GM18870 (cell line): ENCODE measurements around the gene KRTAP10-2.

Experiments
- ATAC-seq: cut with Tn5 transposase; IDR thresholded peaks from one replicate; pipeline ENCODE4 v1.9.1; 2021; ENCODE audit warnings: moderate library complexity; ENCODE audit not compliant: unreplicated experiment

KRTAP10-2 gene

DNA sequence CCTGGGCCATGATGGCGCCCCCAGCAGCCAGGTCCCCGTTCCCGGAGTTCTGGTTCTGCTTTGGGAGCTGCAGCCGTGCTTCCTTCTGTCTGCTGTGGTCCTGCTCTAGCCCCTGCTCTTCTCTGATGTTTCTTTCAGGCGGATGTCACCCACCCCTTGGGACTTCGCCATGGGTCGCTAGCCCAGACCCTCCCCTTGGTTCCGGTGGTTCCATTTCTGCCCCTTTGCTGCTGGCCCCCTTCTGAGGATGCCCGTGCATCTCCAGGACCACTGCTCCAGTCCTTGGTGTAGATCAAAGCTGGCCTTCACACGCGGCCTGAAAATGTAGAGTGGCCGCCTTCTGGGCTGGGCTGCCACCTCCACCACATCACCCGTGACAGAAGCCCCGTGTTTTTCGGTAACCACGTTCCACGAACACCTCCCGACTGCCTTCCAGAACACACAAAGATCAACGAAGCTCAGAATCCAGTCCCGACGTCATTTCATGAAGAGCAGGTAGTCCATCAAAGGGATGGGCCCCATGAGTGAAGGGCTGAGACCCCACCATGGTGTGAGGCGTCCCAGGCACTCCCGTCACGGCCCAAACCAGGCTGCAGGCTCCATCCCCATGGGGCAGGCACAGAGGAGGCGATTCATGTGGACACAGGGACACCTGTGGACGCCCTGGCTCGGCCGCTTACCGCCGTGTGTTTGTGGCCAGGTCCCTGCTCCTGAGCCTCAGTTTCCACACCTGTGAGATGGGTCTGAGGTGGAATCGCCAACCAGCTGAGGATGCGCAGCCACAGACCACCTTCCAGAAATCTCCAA lies 35.7 kb downstream of the KRTAP10-2 start:
- ATAC-seq, result no peak

DNA sequence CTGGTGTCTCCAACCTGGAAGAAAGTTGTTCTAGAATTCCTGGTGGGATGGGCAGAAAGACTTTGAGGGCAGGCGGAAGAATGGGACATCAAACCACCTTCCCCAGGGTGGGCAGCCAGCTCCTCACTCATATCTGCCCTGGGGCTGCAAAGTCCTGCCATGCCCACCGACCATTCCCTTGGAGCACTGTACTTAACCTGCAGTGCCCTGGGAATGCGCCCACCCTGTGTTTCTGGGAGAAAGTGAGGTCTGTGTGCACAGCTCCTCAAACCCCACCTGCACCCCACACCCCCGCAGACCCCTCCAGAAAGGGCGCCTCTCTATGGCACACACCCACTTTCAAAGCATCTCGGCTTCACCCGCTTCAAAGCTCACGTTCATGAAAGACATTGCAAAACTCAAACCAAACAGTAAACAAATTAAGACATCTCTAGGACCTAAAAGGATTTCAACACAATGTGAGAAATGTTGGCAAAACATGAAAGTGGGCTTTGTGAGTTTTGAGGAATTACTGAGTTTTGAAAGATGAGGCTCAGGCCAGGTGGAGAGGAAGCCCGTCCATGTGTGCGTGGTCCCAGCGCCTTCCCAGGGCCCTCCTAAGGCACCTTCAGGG lies 36.5 kb downstream of the KRTAP10-2 start:
- no peak for ATAC-seq

DNA sequence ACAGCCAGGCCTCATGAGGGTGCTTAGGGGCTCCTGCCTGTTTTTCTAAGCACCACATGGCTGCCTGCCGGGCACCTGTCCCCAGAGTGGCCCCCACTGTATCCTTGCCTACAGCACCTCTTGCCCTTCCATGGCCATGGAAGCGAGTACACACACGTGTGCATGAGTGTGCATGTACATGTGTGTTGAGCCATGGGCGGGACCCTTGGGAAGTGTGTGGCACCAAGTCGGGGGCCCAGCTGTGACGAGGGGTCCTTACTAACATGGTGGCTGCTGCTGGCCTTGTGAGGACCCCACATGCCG lies 37.1 kb downstream of the KRTAP10-2 start:
- ATAC-seq, result no peak

DNA sequence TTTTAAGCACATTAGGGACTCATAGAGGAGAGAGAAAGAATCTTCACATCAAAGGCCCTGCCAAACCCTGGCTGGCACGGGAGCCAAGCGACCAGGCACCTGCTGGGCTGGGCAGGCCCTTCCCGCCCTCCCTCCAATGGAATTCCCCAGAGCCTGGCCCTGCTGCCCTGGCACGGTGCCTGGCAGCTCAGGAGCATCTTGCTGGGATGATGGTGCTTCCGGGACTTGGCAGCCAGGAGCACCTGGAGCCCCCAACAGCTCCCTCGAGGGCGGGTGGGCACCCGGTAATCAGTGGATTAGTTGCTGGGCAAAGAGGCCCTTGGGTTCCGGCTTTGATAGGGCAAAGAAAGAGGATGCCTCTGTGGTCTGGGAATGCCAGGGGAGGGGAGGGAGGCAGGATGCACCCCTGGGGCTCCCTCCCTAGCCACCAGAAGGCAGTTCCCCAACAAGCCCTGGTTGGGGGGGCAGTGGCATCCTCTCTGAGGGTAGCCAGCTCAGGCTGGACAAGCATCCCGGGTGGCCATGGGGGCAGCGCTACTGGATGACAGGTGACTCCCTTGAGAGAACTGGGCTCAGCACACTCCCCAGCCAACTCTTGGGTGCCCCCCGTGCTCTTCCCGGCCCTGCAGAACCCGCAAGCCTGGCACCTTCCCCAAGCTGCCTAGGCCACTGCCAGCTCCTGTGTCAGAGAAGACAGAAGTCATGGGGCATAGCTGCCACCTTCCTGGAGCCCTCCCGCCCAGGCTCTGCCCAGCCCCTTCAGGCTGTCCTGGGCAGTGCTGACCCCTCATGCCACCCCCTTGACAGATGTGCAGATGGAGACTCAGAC lies 37.7 kb downstream of the KRTAP10-2 start:
- ATAC-seq, result no peak

DNA sequence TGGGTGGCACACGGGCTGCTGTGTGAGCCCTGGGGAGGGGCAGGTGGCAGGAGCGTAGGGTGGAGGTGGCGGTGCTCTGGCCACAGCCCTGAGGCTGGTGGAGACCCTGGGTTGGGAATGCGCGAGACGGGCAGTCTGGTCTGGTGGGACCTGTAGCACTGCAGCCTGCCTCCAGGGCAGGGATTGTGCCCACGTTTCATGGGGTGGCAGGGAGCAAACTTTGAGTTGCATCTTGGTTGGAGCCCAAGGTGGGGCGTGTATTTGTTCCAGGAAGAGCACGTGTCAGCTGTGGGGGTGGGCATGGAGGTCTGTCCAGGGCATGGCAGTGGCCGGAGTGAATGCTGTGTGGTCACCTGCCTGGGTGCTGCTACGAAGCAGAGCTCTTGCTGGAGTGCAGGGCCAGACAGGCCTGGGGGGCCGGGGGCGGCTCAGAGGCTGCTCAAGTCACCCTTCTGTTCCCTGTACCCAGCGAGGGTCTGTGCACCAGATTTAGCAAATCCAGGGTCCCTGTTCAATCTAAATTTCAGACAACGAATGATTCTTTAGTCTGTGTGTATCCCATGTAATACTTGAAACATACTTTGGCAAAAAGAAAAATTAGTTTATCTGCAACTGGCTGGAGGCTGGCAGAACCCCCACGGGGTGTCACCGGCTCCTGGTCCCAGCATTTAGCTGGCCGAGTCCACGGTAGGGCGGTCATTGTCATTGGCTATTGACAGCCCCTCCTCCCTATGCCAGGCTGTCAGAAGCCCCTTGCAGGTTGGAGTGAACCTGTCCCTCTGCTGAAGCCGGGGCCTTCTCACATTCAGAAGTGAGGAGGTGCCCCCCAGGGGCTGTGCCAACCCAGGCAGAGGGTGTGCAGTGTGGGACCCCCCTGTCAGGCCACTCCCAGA lies 38.6 kb downstream of the KRTAP10-2 start:
- ATAC-seq, result no peak

DNA sequence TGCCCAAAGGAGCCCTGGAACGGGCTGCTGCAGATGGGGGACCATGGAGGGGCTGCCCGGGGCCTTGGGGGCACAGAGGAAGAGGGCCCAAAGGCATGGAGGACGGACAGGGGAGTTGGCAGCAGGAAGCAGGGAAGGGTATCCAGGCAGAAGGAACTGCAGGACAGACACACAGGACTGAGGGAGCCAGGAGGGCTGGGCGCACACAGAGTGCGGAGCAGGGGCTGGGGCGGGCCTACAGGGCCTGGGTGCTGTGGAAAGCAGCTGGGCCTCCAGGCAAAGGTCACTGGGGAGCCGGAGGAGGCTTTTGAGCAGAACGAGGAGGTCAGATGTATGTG lies 39.4 kb downstream of the KRTAP10-2 start:
- ATAC-seq, result no peak

DNA sequence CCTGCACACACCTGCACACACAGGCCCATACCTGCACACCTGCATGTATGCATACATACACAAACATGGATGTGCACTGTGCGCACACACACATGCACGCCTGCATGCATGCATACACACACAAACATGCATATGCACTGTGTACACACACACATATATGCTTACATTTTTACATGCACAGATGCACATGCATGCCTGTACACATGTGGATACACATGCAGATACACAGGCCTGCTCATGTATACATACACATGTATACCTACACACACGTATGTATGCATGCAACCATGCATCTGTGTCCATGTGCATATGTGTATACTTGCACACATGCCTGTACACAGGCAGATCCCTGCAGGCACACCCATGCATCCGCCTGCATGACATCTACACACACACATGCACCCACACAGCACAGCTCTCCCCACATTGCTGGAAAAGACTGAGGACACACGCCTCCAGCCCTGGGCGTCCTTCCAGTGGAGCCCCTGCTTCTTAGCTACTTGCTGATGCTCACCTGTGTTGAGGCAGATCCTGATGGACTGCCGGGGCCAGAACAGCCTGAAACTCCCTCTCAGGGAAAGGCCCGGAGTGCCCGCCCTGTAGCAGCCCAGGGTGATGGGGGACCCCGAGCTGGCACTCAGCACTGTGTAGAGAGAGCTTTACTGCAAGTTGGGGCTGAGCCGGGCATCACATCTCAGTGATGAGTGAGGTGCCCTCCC lies 39.9 kb downstream of the KRTAP10-2 start:
- no peak for ATAC-seq

DNA sequence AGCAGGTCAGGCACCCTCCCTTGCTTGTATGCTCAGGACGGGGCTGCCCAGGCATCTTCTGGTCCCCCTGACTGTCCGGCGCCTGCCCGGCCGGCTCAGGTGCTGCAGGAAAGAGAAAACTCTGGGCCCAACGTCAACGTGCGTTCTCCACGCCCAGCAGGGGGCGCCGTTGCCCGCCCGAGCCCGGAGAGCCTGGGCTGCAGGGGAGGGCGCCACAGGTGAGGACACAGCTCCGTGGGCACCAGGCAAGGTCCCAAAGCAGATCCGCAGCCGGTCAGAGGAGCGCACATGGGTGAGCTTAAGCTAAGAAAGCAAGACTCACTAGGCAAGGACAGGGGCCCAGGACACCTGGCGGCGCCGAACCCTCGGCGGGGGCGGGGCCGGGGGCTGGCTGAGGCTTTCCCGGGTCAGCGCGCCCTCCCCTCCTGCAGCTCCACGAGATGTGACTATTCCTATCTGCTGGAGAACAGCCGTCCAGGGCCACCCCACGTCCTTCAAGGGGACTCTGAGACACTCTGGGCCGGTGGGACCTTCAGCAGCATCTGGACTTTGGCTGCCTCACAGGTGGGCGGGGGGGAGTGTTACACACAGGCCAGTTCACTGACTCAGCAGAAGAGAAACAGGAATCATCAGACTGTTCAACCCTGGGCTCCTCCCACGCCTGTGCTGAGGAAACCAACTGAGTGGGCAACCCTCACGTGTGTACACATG lies 40.6 kb downstream of the KRTAP10-2 start:
- ATAC-seq, result no peak

DNA sequence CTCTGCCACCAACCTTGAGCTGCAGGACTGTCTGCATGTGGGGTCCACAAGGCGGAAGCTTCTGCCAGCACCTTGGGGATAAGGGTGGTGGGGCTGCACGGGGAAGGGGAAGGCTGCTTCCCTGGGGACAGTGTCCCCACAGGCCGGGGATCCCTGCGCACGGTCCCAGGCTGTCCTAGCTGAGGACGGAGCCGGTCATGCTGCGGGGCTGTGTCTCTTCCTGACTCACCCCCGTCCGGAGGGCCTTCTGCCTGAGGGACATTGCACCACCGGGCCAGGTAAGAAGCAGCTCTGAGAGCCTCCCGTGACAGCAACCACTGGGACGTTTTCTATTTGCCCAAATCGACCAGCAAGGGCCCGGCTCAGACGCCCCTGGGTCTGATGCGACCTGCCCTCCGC lies 41.2 kb downstream of the KRTAP10-2 start:
- no peak for ATAC-seq

DNA sequence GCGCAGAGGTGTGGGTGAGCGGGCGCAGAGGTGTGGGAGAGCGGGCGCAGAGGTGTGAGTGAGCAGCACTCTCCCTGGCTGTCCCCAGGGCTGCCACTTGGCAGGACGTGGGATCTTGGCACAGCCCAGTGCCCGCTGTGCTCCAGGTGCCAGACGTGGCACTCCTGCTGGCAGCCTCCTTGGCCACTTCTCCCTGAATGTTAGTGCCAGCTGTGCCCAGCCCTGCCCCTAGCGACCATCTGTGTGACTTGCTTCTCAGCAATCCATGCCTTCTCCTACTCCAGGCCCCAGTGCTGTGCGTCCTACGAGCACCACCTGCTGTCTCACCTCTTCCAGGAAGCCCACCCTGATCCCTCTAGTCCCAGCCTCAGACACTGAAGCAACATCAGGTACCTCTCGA lies 41.8 kb downstream of the KRTAP10-2 start:
- ATAC-seq, result no peak

DNA sequence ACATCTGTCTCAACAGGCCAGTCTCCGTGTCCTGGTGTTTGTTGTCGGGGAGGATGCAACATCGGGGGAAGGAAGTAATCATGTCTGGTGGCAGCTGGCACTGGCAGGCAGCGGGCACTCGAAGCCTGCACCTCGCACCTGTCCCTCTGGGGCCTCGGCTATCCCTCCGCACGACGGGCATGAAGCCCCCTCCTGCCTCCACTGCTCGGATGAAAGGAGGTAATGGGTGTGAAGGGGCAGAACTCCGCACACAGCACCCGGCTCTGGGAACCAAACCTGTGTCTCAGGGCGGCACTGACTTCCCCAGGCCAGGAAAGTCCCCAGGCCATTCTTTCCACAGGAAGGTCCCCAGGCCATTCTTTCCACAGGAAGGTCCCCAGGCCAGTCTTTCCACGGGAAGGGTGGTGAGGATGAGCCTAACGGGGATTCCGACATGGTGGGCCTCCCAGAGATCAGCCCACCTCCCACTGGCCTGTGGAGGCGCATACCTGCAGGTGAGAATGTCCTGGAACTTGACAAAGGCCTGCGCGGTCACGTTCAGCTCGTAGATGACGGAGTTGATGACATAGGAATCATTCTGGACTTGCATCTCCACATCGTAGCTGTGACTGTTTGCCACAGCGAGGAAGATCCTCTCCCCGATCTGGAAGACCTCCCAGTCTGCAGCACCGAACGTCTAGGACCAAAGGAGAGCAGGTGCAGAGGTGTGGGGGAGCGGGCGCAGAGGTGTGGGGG lies 42.4 kb downstream of the KRTAP10-2 start:
- no peak for ATAC-seq

DNA sequence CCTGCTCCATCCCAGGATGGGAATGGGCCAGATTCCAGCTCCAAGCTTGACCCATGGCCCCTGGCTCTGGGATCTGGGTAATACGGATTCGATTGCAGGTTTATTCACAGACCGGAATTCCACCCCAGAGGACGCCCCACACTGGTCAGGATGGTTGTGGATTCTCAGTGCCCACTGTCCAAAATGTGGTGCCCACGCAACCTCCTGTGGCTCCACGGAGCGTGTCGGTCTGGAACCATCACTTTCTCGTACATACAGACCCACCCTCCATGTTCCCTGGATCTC lies 42.9 kb downstream of the KRTAP10-2 start:
- ATAC-seq, result no peak

DNA sequence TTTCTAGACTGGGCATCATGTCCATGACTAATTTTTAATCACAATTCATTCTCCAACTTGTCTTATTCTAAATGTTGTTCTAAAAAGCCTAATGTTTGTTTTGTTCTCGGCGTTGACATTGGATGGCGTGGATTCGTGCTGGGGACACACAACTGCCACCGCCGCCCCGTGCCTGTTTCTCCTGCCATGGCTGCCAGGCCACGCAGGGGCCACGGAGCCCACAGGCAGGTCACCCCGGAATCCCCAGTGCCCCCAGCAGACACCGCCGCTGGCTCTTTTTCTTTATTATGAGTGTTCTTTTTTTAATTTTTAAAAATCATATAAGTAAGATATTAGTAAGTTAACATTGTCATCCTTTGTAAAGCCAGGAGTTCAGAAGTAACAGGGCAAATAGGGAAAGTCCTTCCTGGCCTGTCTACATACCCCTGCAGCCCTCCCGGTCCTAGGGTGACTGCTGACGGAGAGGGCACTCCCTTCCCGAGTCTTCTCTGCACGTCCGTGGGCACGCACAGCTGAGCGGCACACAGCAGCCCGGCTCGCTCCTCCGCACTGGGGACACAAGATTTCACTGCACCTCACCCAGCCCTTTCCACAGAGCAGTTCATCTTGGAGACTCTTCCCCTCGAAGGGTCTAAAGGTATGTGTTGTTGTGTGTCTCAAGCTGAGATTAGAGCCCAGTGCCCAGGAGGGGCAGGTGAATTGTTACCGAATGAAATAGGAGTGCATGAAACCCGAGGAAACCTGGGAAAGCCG lies 43.5 kb downstream of the KRTAP10-2 start:
- ATAC-seq, result no peak

DNA sequence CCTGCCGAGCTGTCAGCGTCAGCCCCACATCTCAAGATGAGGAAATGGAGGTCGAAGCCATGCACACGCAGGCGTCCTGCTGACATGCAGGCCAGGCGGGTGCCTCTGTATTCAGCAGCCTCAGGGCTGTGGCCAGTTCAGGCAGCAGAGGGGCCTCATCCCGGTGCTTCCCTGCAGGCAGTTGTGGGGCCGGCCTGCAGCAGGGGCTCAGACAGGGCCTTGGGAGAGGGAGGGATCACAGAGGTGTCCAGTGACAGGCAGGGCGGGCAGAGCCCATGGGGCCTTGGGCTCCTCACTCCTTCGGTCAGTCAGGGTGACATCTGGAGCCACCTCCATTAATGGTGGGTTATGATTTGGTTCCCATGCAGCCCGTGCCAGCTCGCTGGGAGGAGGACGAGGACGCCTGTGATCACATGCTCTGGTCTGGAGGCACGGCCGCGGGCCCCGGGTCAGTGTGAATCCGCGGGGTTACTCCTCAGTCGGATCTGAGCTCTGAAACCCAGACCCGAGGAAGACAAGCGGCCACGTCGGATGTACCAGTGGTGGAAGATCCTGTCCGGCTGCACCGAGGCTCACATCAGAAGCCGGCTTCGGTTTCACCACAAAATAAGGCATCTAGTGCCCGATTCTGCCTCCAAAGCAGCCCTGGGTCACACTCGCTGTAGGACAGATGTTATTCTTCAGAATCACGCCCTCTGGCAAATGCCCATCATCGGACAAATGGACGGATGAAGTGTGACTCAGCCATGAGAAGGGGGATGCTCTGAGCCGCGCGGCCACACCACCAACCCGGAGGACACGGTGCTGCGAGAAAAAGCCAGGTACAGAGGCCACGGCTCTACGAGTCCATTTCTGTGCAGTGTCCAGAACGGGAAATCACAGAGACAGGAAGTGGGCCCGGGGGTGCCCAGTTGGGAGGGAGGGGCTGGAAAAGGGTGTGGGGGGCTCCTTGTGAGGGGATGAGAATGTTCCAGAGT lies 44.7 kb downstream of the KRTAP10-2 start:
- ATAC-seq, result no peak

DNA sequence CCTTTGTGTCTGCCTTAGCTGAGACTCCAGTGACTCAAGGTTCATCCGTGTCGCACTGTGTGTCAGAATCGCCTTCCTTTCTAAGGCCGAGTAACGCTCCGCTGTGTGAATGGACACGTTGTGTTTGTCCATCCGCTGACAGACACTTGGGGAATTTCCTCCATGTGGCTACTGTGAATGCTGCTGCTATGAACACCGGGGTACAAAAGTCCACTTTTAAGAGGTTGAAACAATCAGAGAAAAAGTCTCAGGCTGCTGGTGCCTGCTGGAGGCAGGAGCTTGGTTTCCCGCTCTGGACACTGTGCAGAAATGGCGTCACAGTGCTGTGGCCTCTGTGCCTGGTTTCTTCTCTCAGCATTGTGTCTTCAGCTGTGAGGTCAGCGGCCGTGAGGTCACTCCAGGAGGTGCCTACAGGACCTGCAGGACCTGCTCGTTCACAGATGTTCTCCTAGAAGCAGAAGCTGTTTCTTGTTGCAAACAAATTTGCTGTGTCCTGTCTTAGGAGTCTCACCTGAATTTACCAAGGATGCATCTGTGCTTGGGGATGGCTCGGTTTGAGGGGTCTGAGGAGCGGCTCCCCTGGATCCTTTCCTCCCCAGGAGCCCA lies 45.5 kb downstream of the KRTAP10-2 start:
- no peak for ATAC-seq

DNA sequence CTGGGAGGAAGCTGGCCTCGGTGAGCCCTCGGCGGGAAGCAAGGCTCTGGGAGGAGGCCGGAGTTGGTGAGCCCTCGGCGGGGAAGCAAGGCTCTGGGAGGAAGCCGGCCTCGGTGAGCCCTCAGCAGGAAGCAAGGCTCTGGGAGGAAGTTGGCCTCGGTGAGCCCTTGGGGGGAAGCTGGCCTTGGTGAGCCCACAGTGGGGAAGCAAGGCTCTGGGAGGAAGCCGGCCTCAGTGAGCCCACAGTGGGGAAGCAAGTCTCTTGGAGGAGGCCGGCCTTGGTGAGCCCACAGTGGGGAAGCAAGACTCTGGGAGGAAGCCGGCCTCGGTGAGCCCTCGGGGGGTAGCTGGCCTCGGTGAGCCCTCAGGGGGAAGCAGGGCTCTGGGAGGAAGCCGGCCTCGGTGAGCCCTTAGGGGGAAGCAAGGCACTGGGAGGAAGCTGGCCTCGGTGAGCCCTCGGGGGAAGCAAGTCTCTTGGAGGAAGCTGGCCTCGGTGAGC lies 47.4 kb downstream of the KRTAP10-2 start:
- ATAC-seq, result no peak
